OCI-LY7 (cell line): ENCODE measurements around the gene SCO1. TPM values are rescaled to one million over a fixed set of nuclear protein-coding genes. Genes with fewer than 3 reads are reported as not detected.

Experiments
- BruUV-seq: library from RNA; stranded (reverse); fragments of 400-500 nt; replicated peaks from 2 replicates; lab custom pipeline; 2021; lab: Mats Ljungman, UMichigan
- CTCF ChIA-PET: fragments of 300-600 bp; sonication (Branson Sonifier 250); formaldehyde crosslinking; loops from one replicate; lab custom pipeline; 2022; ENCODE audit warnings: antibody characterized with exemption; ENCODE audit not compliant: unreplicated experiment; lab: Charles Lee
- POLR2A ChIA-PET: fragments of 300-600 bp; sonication (Branson Sonifier 250); formaldehyde crosslinking; loops from one replicate; lab custom pipeline; 2022; ENCODE audit warnings: antibody characterized with exemption; lab: Charles Lee
- DNase-seq: peaks from one replicate; pipeline ENCODE4 v3.0.0-alpha.2; 2015; ENCODE audit warnings: low spot score
- H2AFZ ChIP-seq: fragments of 200-600 bp; sonication (generic), shearing (Covaris generic); 2 replicates; pipeline ENCODE4 v1.6.1; 2014; ENCODE audit warnings: mild to moderate bottlenecking, antibody characterized with exemption, low read length, moderate library complexity
- H3K27ac ChIP-seq: fragments of 200-600 bp; sonication (generic); 2 replicates; pipeline ENCODE4 v1.5.1; 2014; ENCODE audit warnings: mixed run types, low read depth, mild to moderate bottlenecking, moderate library complexity, low read length, inconsistent platforms; ENCODE audit not compliant: poor library complexity, severe bottlenecking
- H3K36me3 ChIP-seq: fragments of 200-600 bp; sonication (generic); 2 replicates; pipeline ENCODE4 v1.6.1; 2014; ENCODE audit warnings: mild to moderate bottlenecking, antibody characterized with exemption, low read length, moderate library complexity, mixed read lengths; ENCODE audit not compliant: insufficient read depth
- H3K4me1 ChIP-seq: fragments of 200-600 bp; sonication (generic); 2 replicates; pipeline ENCODE4 v1.5.1; 2014; ENCODE audit warnings: mild to moderate bottlenecking, low read length; ENCODE audit not compliant: insufficient read depth, poor library complexity, severe bottlenecking
- H3K4me2 ChIP-seq: fragments of 200-600 bp; sonication (generic); 2 replicates; pipeline ENCODE4 v1.6.1; 2014; ENCODE audit warnings: mild to moderate bottlenecking, low read length
- H3K4me3 ChIP-seq: fragments of 200-600 bp; sonication (generic); 2 replicates; pipeline ENCODE4 v1.5.1; 2014; ENCODE audit warnings: mild to moderate bottlenecking, low read depth, low read length; ENCODE audit not compliant: poor library complexity, severe bottlenecking
- H3K79me2 ChIP-seq: fragments of 200-600 bp; sonication (generic); 2 replicates; pipeline ENCODE4 v1.6.1; 2016; ENCODE audit warnings: low read depth, mild to moderate bottlenecking, low read length, moderate library complexity, mixed read lengths; ENCODE audit not compliant: insufficient read depth
- H3K9me2 ChIP-seq: fragments of 200-600 bp; sonication (generic); 2 replicates; pipeline ENCODE4 v1.6.1; 2016; ENCODE audit warnings: mild to moderate bottlenecking, low read length, mixed read lengths; ENCODE audit not compliant: insufficient read depth
- H3K9me3 ChIP-seq: fragments of 200-600 bp; sonication (generic); 2 replicates; pipeline ENCODE4 v1.6.1; 2014; ENCODE audit warnings: mild to moderate bottlenecking, mixed run types, low read length, mixed read lengths
- H4K20me1 ChIP-seq: fragments of 200-600 bp; sonication (generic); 2 replicates; pipeline ENCODE4 v1.6.1; 2014; ENCODE audit warnings: mild to moderate bottlenecking, antibody characterized with exemption, low read length, moderate library complexity, mixed read lengths; ENCODE audit not compliant: insufficient read depth
- CTCF ChIP-seq: fragments of 200-600 bp; sonication (generic); conservative IDR thresholded peaks from 2 replicates; pipeline ENCODE4 v1.5.1; 2014; ENCODE audit warnings: mild to moderate bottlenecking, antibody characterized with exemption, low read length, moderate library complexity, mixed read lengths
- EZH2phosphoT487 ChIP-seq: fragments of 200-600 bp; sonication (generic); IDR thresholded peaks from 2 replicates; pipeline ENCODE4 v1.6.1; 2018; ENCODE audit warnings: low read depth, borderline replicate concordance, mild to moderate bottlenecking, mixed run types, antibody characterized with exemption, low read length, moderate library complexity, mixed read lengths
- intact Hi-C: fragments of 100-400 bp; cut with micrococcal nuclease; formaldehyde crosslinking; loops from one replicate; pipeline ENCODE4 v1.10.0; 2022; ENCODE audit not compliant: unreplicated experiment
- total RNA-seq, 2 experiments: library from RNA; depleted of rRNA in 1 of 2; stranded (reverse); fragments of >200 nt in 1 of 2; shearing (Covaris generic) in 1 of 2; gene quantifications; 2 replicates each; pipeline ENCODE4 v1.2.3, GENCODE V29; 2014 to 2022

Gene SCO1
- total RNA-seq, 2 experiments from 2014 or later, result 32.2 to 44.4 TPM

DNA sequence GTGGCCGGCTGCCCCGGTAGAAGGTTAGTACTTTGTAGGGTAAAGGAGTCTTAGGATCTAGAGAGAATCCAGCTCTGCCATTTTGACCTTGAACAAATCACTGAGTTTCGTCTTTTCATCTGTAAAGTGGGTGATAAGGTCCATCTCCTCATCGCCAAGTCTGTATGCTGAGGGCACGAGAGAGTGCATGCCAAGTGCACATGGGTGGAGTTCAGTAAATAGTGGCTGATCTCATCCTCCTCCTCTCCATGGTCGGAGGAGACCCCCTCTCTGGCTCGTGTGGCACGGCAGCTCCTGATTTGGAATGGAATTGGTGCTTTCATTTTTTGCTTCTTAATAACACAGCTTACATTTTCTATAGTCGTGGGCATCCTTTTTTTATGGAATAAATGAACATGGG, 70.9 kb downstream of the SCO1 start:
- peaks cover 10% of the 10 kb centered on the region for H3K4me1 ChIP-seq
- no peak overlapping the region for H3K4me3 ChIP-seq
- no TSS peak for BruUV-seq
- H3K27ac ChIP-seq, result no peak overlapping the region
- DNase-seq, result no peak
- intact Hi-C loops, result no loop called here
- H3K9me3 ChIP-seq, result no peaks in the 10 kb centered on the region
- no peaks in the 10 kb centered on the region for H4K20me1 ChIP-seq
- POLR2A ChIA-PET, result no interaction called here
- no peak overlapping the region for H3K4me2 ChIP-seq
- H2AFZ ChIP-seq, result no peak overlapping the region
- CTCF ChIA-PET, result no interaction called here
- H3K79me2 ChIP-seq, result no peaks in the 10 kb centered on the region
- peaks cover 4% of the 10 kb centered on the region for H3K36me3 ChIP-seq
- H3K9me2 ChIP-seq, result no peaks in the 10 kb centered on the region
- no peak for TF ChIP-seq EZH2phosphoT487
- TF ChIP-seq CTCF, result no peak

DNA sequence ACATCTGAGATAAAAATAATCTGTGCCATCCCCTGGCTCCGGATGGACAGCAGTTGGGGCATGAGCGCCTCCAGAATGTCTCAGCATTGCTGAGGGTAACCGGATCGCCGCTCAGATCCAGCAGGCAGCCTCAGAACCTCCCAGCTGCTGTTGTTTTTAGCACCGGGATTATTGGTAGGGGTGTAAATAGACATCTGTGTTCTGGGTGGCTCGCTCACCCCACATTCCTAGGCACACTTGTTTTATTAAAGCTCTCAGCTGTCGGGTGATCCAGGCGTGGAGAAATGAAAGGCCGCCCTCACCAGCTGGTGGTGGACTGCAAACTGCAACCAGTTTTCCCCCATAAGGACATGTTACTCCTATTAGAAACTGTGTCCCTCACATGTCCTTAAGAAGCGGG, 72.4 kb downstream of the SCO1 start:
- ChIA-PET POLR2A (no interaction called here), CTCF (no interaction called here)
- Histone ChIP-seq H3K4me1 (peaks cover 10% of the 10 kb centered on the region), H3K79me2 (no peaks in the 10 kb centered on the region), H3K4me2 (no peak overlapping the region), H4K20me1 (no peaks in the 10 kb centered on the region), H3K9me2 (no peaks in the 10 kb centered on the region), H3K36me3 (peaks cover 4% of the 10 kb centered on the region; the same call in 1 of the 2 replicates), H2AFZ (no peak overlapping the region), H3K9me3 (no peaks in the 10 kb centered on the region), H3K27ac (no peak overlapping the region), H3K4me3 (no peak overlapping the region)
- TF ChIP-seq EZH2phosphoT487, result no peak
- TF ChIP-seq CTCF, result no peak
- BruUV-seq, result no TSS peak
- no peak for DNase-seq
- intact Hi-C loops, result no loop called here

- Histone ChIP-seq H3K9me2 (no peaks in the 10 kb centered on the region), H3K4me1 (peaks cover 10% of the 10 kb centered on the region), H3K9me3 (no peaks in the 10 kb centered on the region), H3K4me2 (no peak overlapping the region), H2AFZ (no peak overlapping the region), H3K4me3 (no peak overlapping the region), H4K20me1 (no peaks in the 10 kb centered on the region), H3K27ac (no peak overlapping the region), H3K79me2 (no peaks in the 10 kb centered on the region), H3K36me3 (no peaks in the 10 kb centered on the region)
- POLR2A ChIA-PET, result interaction anchor here (0.9 kb wide), 1 partner anchor 163 kb away, joined by 3 read pairs; no protein-coding TSS in a partner anchor
- CTCF ChIA-PET, result no interaction called here
- BruUV-seq, result no TSS peak
- TF ChIP-seq CTCF (no peak), EZH2phosphoT487 (no peak)
- intact Hi-C loops, result no loop called here
- no peak for DNase-seq
Measured at GRCh38 chr17:10623737-10624338, 73.5 kb downstream of the SCO1 start.
